ENCODE results near the gene PAQR4.

The PAQR4 gene

GRCh38 chr16:2976673-2977072, 7.5 kb downstream of the PAQR4 start:
- no peak overlapping the region for H3K4me3 ChIP-seq (ENCODE audit: low read depth, low read length)
- no peak for TF ChIP-seq CTCF (IDR thresholded peaks at IDR 0.05; ENCODE audit: low read depth, low read length)

GRCh38 chr16:2977440-2977839, 8.3 kb downstream of the PAQR4 start:
- no peak overlapping the region for H3K4me3 ChIP-seq (ENCODE audit: low read depth, low read length)
- no peak for TF ChIP-seq CTCF (IDR thresholded peaks at IDR 0.05; ENCODE audit: low read depth, low read length)

- H3K4me3 ChIP-seq (ENCODE audit: low read depth, low read length): peak overlapping the region; percentile 74
- TF ChIP-seq CTCF (IDR thresholded peaks at IDR 0.05; ENCODE audit: low read depth, low read length): no peak
Measured at GRCh38 chr16:2979669-2980226, 10.6 kb downstream of the PAQR4 start.

GRCh38 chr16:2980227-2981176, 11.4 kb downstream of the PAQR4 start, which contains the start of gene PKMYT1:
PKMYT1 (minus strand) TSS chr16:2980446; CDS start chr16:2979657, 789 bp downstream.
- TF ChIP-seq CTCF (IDR thresholded peaks at IDR 0.05; ENCODE audit: low read depth, low read length): no peak

GRCh38 chr16:2981177-2981898, 12.2 kb downstream of the PAQR4 start:
- H3K4me3 ChIP-seq (ENCODE audit: low read depth, low read length): peak overlapping the region; percentile 74; the same call in 1 of the 2 replicates
- TF ChIP-seq CTCF (IDR thresholded peaks at IDR 0.05; ENCODE audit: low read depth, low read length): no peak

More at GRCh38 chr16:2980227-2981176, 11.4 kb downstream of the PAQR4 start, which contains the start of gene PKMYT1:
- peak within 1 kb of the TSS; percentile 74 for H3K4me3 ChIP-seq (ENCODE audit: low read depth, low read length)

GRCh38 chr16:2981899-2982250, 12.7 kb downstream of the PAQR4 start:
- H3K4me3 ChIP-seq (ENCODE audit: low read depth, low read length): no peak overlapping the region
- no peak for TF ChIP-seq CTCF (IDR thresholded peaks at IDR 0.05; ENCODE audit: low read depth, low read length)

Data from WI38 (cell line).